SH-SY5Y (cell line): ENCODE measurements around the gene MPC2.

ENCODE experiments used
- GATA2 ChIP-seq: IDR thresholded peaks from 2 replicates; pipeline ENCODE4 v1.6.1; 2011; ENCODE audit warnings: mild to moderate bottlenecking, low read depth, low read length
- GATA3 ChIP-seq: IDR thresholded peaks from 2 replicates; pipeline ENCODE4 v1.6.1; 2011; ENCODE audit warnings: low read depth, mild to moderate bottlenecking, low read length, moderate library complexity

DNA sequence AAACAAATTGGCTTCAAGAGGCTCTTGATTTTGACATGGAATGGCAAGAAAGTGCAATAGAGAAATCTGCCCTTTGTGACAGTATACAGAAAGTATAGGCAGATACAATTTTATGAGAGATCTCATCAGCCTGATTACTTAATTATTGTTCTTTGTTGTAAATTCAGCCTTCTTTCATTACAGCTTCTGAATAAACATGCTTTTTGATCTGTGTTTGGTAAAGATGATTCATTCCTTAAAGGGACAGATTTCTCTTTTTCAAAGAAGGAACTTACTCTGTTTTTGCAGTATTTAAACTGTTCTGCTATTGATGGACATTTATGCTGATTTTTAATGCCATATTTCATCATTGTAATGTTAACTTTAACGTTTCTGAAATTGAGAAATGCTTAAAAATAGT is 13.7 kb upstream of the MPC2 start:
- TF ChIP-seq GATA3 (no peak), GATA2 (no peak)
